HepG2 (cell line): ENCODE results near the gene OSBPL3. TPM values are rescaled to one million over a fixed set of nuclear protein-coding genes. Genes with fewer than 3 reads are reported as not detected.

Source experiments
- ADNP ChIP-seq: sonication (generic); formaldehyde crosslinking; IDR thresholded peaks from 2 replicates; pipeline ENCODE4 v1.4.0; 2020; ENCODE audit warnings: missing genetic modification reagents
- AHDC1 ChIP-seq: sonication (generic); formaldehyde crosslinking; IDR thresholded peaks from 2 replicates; pipeline ENCODE4 v1.5.1; 2020; ENCODE audit warnings: mild to moderate bottlenecking, missing genetic modification reagents, borderline replicate concordance
- ARNT2 ChIP-seq: sonication (generic); formaldehyde crosslinking; IDR thresholded peaks from 2 replicates; pipeline ENCODE4 v1.8.0; 2022; ENCODE audit warnings: mild to moderate bottlenecking, low read depth, missing genetic modification reagents, moderate library complexity
- ATF7 ChIP-seq, 2 experiments: fragments of 450-650 bp in 1 of 2; sonication (generic) in 1 of 2; formaldehyde crosslinking in 1 of 2; IDR thresholded peaks; 2 replicates each; pipeline versions ENCODE4 v1.4.0 to v1.6.1; 2016 to 2020; ENCODE audit warnings: antibody characterized with exemption in 1 of 2, mild to moderate bottlenecking in 1 of 2, missing genetic modification reagents in 1 of 2
- DNMT3B ChIP-seq: conservative IDR thresholded peaks from 2 replicates; pipeline ENCODE4 v1.6.1; 2016; ENCODE audit warnings: missing biosample characterization, control low read depth
- NFAT5 ChIP-seq: sonication (generic); formaldehyde crosslinking; IDR thresholded peaks from 2 replicates; pipeline ENCODE4 v1.4.0; 2020; ENCODE audit warnings: missing genetic modification reagents
- RBM22 ChIP-seq: fragments of 200-400 bp; formaldehyde crosslinking; optimal IDR thresholded peaks from 2 replicates; pipeline ENCODE3; 2017; ENCODE audit warnings: mild to moderate bottlenecking, low read length, moderate library complexity
- SAFB2 ChIP-seq: sonication (generic); formaldehyde crosslinking; IDR thresholded peaks from 2 replicates; pipeline ENCODE4 v1.5.1; 2020; ENCODE audit warnings: missing genetic modification reagents, low read depth, mild to moderate bottlenecking, borderline replicate concordance
- ZNF232 ChIP-seq: sonication (generic); formaldehyde crosslinking; IDR thresholded peaks from 2 replicates; pipeline ENCODE4 v1.4.0; 2020; ENCODE audit warnings: missing genetic modification reagents, borderline replicate concordance
- ZNF251 ChIP-seq: sonication (generic); formaldehyde crosslinking; IDR thresholded peaks from 2 replicates; pipeline ENCODE4 v1.9.0; 2021; ENCODE audit warnings: mild to moderate bottlenecking, missing genetic modification reagents
- ZNF510 ChIP-seq: sonication (generic); formaldehyde crosslinking; IDR thresholded peaks from 2 replicates; pipeline ENCODE4 v1.4.0; 2020; ENCODE audit warnings: low read depth, mild to moderate bottlenecking, missing genetic modification reagents
- ZNF674 ChIP-seq: sonication (generic); formaldehyde crosslinking; IDR thresholded peaks from 2 replicates; pipeline ENCODE4 v1.5.0; 2020; ENCODE audit warnings: low read depth, mild to moderate bottlenecking, missing genetic modification reagents
- polyA plus RNA-seq, 8 experiments: library from polyadenylated mRNA; depleted of rRNA in 3 of 8; stranded (reverse) in 7 of 8; unstranded in 1 of 8; fragments of >200 nt; fragmentation: Illumina TruSeq in 4 of 8; extraction: Trizol in 4 of 8; gene quantifications; 2 replicates each; pipeline versions ENCODE4 v1.2.1 to v1.2.3, GENCODE V29; 2011 to 2016; ENCODE audit warnings: low read depth in 4 of 8, missing spikeins in 1 of 8, mixed read lengths in 1 of 8; ENCODE audit not compliant: insufficient read depth in 1 of 8
- total RNA-seq, 5 experiments: library from RNA; depleted of rRNA; stranded (reverse); fragments of >200 nt; fragmentation: Illumina TruSeq; extraction: Trizol; gene quantifications; 2 replicates each; pipeline ENCODE4 v1.2.3, GENCODE V29; 2016; ENCODE audit warnings: low read depth in 1 of 5
- TF ChIP-seq, protein P1 (sequence below): IDR thresholded peaks from 2 replicates; pipeline ENCODE4 v1.6.1; 2016
- TF ChIP-seq, protein P2 (sequence below): sonication (generic); formaldehyde crosslinking; IDR thresholded peaks from 2 replicates; pipeline ENCODE4 v1.4.0; 2020; ENCODE audit warnings: missing genetic modification reagents

Gene OSBPL3
- total and polyA plus RNA-seq, 2 of the 13 experiments (the other 11 are each of a cell fraction or from before 2014, with no cell fraction given): 8.8 to 28.9 TPM

DNA sequence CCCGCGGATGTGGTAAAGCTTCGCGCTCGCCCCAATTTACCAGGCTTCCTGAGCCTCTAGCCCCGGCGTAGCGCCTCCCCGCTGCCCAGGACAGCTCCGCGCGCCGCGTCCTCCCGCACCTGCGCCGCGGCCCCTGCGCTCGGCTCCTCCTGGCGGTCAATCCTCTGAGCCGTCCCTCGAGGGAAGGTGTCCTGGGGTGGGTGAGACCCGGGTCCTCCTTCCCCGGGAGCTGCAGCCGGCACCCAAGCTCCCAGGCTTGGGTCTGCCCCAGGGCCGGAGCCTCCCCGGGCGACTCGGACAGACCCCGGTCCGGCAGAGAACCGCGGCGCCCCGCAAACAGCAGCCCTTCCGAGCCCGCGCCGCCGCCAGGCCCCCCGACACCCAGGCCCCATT, 512 bp downstream of the OSBPL3 start (continued):
- TF ChIP-seq NFAT5 (CRISPR knock-in tag) (no peak), ARNT2 (no peak), ADNP (CRISPR knock-in tag) (no peak), ATF7 (IDR thresholded peaks at IDR 0.05) (no peak), ATF7 (CRISPR knock-in tag; IDR thresholded peaks at IDR 0.05) (peak; percentile 13; the same call in 1 of the 2 replicates), ZNF251 (CRISPR knock-in tag) (no peak), RBM22 (no peak), DNMT3B (CRISPR knock-in tag) (no peak), ZNF510 (CRISPR knock-in tag) (no peak), ZNF674 (CRISPR knock-in tag) (no peak), AHDC1 (CRISPR knock-in tag) (0 out of 2 replicates have a peak, but pooled peaks have one; percentile 44), ZNF232 (no peak), SAFB2 (CRISPR knock-in tag) (0 out of 2 replicates have a peak, but pooled peaks have one; percentile 50)
- TF ChIP-seq, protein P1, sequence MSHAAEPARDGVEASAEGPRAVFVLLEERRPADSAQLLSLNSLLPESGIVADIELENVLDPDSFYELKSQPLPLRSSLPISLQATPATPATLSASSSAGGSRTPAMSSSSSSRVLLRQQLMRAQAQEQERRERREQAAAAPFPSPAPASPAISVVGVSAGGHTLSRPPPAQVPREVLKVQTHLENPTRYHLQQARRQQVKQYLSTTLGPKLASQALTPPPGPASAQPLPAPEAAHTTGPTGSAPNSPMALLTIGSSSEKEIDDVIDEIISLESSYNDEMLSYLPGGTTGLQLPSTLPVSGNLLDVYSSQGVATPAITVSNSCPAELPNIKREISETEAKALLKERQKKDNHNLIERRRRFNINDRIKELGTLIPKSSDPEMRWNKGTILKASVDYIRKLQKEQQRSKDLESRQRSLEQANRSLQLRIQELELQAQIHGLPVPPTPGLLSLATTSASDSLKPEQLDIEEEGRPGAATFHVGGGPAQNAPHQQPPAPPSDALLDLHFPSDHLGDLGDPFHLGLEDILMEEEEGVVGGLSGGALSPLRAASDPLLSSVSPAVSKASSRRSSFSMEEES (CRISPR knock-in tag): no peak
- TF ChIP-seq, protein P2, sequence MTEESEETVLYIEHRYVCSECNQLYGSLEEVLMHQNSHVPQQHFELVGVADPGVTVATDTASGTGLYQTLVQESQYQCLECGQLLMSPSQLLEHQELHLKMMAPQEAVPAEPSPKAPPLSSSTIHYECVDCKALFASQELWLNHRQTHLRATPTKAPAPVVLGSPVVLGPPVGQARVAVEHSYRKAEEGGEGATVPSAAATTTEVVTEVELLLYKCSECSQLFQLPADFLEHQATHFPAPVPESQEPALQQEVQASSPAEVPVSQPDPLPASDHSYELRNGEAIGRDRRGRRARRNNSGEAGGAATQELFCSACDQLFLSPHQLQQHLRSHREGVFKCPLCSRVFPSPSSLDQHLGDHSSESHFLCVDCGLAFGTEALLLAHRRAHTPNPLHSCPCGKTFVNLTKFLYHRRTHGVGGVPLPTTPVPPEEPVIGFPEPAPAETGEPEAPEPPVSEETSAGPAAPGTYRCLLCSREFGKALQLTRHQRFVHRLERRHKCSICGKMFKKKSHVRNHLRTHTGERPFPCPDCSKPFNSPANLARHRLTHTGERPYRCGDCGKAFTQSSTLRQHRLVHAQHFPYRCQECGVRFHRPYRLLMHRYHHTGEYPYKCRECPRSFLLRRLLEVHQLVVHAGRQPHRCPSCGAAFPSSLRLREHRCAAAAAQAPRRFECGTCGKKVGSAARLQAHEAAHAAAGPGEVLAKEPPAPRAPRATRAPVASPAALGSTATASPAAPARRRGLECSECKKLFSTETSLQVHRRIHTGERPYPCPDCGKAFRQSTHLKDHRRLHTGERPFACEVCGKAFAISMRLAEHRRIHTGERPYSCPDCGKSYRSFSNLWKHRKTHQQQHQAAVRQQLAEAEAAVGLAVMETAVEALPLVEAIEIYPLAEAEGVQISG (CRISPR knock-in tag): peak; percentile 24; the same call in 1 of the 2 replicates
